Measurements from ENCODE around the gene EBF4.

EBF4 gene

DNA sequence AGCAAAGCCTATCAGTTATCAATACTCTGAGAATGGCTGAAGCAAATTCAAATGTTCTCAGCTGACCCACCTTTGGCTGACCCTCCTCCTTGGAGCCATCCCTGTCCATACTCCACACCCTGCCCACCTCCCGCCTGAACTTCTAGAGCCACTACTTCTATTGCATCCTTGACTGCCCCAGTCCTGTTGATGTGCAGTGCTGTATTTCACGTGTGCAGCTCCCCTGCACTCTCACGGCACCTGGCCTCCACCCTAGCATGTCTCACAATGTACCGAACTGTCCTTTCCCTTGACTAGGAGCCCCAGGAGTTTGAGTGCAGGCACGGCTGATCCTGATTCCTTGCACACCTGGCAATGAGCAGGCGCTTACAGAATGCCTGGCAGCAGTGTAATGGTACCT is 100.9 kb downstream of the EBF4 start:
- DNase-seq (ENCODE audit: low read depth in 3 of 3, low spot score in 1 of 3), result no peak

- no peak for DNase-seq (ENCODE audit: low read depth in 3 of 3, low spot score in 1 of 3)
Observed at GRCh38 chr20:2794202-2794748, 101.7 kb downstream of the EBF4 start.

DNA sequence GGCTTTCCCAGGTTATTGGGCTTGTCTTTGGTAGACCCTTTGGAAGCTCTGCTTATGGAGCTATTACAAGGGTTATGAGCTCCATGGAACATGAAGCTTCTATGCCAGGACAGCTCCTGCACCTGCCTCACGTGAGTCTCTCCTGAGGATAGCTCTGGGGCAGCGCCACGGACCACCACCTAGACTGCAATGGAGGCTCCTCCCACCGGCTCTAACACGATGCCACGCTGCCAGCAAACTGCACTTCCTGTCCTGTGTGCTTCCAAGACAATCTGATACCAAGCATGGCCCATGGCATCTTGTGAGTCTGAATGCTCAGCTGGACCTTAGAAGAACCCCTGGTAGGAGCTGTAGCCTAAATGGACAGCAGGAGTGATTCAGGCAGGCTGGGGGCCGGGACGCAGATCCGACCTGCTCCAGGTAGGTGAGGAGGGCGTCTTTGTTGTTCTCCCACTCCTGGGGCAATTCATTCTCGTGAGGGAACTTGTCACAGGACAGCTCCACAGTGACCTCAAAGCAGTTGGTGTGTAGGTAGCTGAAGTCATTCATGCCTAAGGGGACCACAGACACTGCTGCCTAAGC is 102.4 kb downstream of the EBF4 start:
- DNase-seq (ENCODE audit: low read depth in 3 of 3, low spot score in 1 of 3), result no peak

DNA sequence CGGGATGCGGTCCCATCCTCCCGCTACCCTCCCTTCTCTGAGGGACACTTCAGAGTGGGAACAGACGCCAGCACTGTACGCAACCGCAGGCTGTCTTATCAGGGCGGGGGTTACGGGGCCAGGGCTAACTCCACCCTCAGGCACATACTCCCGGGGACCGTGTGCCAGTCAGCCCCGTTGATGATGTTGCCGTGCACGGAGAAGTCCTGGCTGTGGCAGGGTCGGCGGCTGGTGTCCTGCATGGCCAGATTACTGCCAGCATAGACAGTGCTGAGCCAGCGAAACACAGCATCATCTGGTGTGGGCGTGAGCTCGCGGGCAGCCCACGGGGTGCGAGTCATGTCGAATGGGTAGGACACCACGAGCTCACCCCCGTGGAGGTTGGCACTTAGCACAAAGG is 102.9 kb downstream of the EBF4 start:
- no peak for DNase-seq (ENCODE audit: low read depth in 3 of 3, low spot score in 1 of 3)

- no peak for DNase-seq (ENCODE audit: low read depth in 3 of 3, low spot score in 1 of 3)
Observed at GRCh38 chr20:2796011-2796660, 103.6 kb downstream of the EBF4 start.

GRCh38 chr20:2797136-2797983 is 104.8 kb downstream of the EBF4 start:
- DNase-seq (ENCODE audit: low read depth in 3 of 3, low spot score in 1 of 3), result no peak

GRCh38 chr20:2798095-2798805 is 105.7 kb downstream of the EBF4 start:
- DNase-seq (ENCODE audit: low read depth in 3 of 3, low spot score in 1 of 3), result no peak

DNA sequence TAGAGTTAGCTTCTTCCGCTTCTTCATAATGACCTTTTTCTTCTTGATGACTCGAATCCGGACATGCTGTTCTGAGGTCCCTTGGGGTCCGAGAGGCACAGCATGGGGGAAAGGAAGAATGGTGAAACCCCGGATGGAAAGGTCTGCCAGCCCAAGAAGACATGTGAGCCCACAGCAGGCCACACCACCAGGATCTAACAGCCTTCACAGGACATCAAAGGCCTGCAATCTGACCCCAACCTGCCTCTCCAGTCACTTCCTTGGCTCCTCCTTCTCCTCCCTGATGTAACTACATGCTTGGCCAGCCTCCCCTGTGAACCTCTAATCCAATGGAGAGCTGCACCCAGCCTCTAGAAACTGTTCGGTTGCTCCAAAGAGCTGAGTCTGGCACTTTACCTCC is 106.2 kb downstream of the EBF4 start:
- no peak for DNase-seq (ENCODE audit: low read depth in 3 of 3, low spot score in 1 of 3)

DNA sequence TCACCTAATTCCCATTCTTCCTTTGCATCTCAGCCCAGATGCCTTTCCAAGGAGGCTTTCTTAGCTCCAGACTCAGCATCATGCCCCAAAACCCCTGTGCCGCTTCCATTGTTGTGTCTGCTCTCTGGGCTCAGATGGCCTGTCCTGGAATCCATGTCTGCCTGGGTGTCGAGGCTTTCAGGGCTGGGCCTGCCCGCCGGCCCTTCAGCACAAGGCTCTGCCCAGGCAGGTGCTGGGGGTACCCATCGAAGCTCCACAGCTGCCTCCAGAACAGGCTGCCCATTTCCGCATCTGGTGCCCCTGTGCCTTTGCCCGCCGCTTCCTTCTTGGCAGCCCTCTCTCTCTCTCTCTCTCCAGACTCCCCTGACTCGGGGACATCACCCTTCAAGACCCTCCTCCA is 106.7 kb downstream of the EBF4 start:
- no peak for DNase-seq (ENCODE audit: low read depth in 3 of 3, low spot score in 1 of 3)

DNA sequence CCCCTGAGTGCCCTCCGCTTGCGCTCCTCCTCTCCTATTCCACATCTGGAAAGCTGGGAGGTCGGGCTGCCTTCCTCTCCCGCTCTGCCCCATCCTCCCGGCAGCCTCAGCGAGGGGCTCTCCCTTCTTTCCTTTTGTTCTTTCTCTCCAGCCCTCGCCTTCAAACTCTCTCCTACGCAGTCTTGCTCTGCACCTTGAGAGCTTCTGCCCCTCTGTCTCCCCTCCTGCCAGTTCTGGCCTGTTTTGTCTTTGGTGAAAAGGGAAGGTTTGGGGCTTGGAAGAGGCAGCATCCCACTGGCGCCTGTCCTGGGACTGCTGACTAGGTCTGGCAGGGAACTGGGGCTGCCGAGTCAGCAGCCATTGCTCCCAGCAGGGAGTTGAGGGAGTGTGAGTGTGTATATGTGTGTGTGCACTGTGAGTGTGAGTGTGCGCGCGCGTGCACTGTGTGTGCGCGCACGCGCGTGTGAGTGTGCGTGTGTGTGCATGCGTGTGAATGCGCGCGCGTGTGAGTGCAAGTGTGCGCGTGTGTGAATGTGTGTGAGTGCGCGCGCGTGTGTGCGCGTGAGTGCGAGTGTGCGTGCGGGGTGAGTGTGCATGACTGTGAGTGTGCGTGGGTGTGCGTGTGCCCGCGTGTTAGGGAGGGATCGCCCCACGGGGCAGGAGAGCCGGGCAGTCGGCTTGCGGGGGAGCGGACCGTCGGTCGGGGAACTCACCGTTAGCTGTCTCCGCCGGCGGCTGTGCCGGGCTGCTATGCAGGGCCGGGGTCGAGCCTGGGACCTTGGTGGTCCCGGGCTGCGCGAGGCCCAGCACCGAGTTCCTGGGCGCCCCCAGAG is 107.3 kb downstream of the EBF4 start:
- DNase-seq (ENCODE audit: low read depth in 3 of 3, low spot score in 1 of 3), result no peak

- DNase-seq (ENCODE audit: low read depth in 3 of 3, low spot score in 1 of 3), result no peak
Observed at GRCh38 chr20:2800521-2801285, 108.1 kb downstream of the EBF4 start, which contains the start of gene CPXM1. Gene CPXM1 (minus strand): TSS chr20:2800627. CDS start chr20:2800572, 55 bp downstream.

- DNase-seq (ENCODE audit: low read depth in 3 of 3, low spot score in 1 of 3), result no peak
Observed at GRCh38 chr20:2801286-2801728, 108.7 kb downstream of the EBF4 start.

DNA sequence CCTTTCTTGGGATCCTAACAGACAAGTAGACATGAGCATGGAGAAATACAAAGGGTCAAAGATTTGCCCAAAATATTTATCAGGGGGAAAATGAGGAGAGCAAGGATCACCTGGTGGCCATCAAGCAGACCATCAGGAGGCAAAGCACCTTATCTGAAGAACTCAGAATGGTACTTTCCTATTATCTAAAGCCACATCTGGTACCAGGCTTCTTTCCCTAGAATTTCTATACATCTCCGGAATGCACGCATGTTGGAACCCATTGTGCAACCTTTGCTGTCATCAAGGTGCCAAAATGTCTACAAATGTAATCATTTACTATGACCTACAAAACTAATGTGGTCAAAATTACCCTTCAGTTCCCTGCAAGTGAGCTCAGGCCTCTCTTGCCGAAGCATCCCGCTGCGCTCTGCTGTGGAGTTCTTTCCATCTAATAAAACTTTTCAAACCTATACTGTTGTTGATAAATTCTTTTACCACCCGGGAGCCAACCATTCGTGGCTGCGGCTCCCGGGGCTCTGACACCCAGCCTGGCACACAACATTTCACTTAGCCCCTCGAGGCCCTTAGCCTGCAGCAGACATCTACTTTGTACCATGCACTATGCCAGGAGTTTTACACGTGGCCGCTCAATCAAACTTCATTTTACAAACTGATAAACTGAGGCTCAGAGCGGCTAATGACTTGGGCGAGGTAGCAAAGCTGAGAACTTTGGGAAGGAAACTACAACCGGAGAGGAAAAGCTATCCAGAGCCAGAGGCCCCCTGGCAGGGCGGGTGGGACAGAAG is 111.7 kb downstream of the EBF4 start:
- no peak for DNase-seq (ENCODE audit: low read depth in 3 of 3, low spot score in 1 of 3)

- no peak for DNase-seq (ENCODE audit: low read depth in 3 of 3, low spot score in 1 of 3)
Observed at GRCh38 chr20:2804852-2805688, 112.5 kb downstream of the EBF4 start.

- no peak for DNase-seq (ENCODE audit: low read depth in 3 of 3, low spot score in 1 of 3)
Observed at GRCh38 chr20:2805689-2806350, 113.2 kb downstream of the EBF4 start.

DNA sequence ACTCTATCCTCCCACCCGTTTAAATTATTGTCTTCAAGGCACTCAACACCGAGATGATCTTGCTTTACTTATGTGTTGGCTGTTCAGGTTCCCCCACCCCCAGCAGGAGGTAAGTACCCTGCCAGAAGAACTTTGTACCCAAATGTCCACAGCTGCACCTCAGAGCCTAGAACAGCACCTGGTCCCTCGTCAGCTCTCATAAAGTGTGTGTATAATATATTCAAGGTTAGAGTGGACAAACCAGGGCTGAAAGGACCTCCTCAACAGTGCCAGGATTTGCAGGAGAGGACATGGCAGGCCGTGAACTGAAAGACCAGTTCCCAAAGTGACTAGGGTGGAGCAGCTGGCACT is 113.7 kb downstream of the EBF4 start:
- no peak for DNase-seq (ENCODE audit: low read depth in 3 of 3, low spot score in 1 of 3)

GRCh38 chr20:2807019-2807418 is 114.4 kb downstream of the EBF4 start:
- DNase-seq (ENCODE audit: low read depth in 3 of 3, low spot score in 1 of 3), result no peak
